Liver (tissue), 9 donors: Measurements from ENCODE around the gene CPLANE2. TPM values are rescaled to one million over a fixed set of nuclear protein-coding genes. Genes with fewer than 3 reads are reported as not detected.

ENCODE experiments used
- DNase-seq: peaks from one replicate; pipeline ENCODE4 v3.0.0-alpha.2; 2017; ENCODE audit warnings: low spot score
- H3K27ac ChIP-seq, 2 donors: one replicate each; pipeline ENCODE4 v1.7.0; 2013; ENCODE audit warnings: inconsistent platforms in 2 of 2, low read length in 2 of 2, control low read depth in 1 of 2, low read depth in 1 of 2, mild to moderate bottlenecking in 1 of 2
- H3K27me3 ChIP-seq, 4 donors: one replicate each; pipeline versions ENCODE4 v1.6.1 to v1.7.0; 2013; ENCODE audit warnings: low read length in 3 of 4, inconsistent platforms in 1 of 4, mild to moderate bottlenecking in 1 of 4, moderate library complexity in 1 of 4; ENCODE audit not compliant: control insufficient read depth in 4 of 4, insufficient read depth in 4 of 4
- H3K36me3 ChIP-seq, 4 donors: one replicate each; pipeline versions ENCODE4 v1.6.1 to v1.7.0; 2013; ENCODE audit warnings: low read length in 3 of 4, mild to moderate bottlenecking in 3 of 4, low read depth in 1 of 4, moderate library complexity in 1 of 4; ENCODE audit not compliant: control insufficient read depth in 4 of 4, insufficient read depth in 3 of 4
- H3K4me1 ChIP-seq, 4 donors: one replicate each; pipeline versions ENCODE4 v1.6.1 to v1.7.0; 2013; ENCODE audit warnings: low read length in 3 of 4, mild to moderate bottlenecking in 3 of 4, moderate library complexity in 1 of 4; ENCODE audit not compliant: control insufficient read depth in 4 of 4, insufficient read depth in 4 of 4
- H3K4me3 ChIP-seq, 3 donors: one replicate each; pipeline versions ENCODE4 v1.6.1 to v1.7.0; 2013; ENCODE audit warnings: low read length in 3 of 3, control low read depth in 1 of 3, low read depth in 1 of 3, mild to moderate bottlenecking in 1 of 3
- H3K9ac ChIP-seq, 2 donors: one replicate each; pipeline ENCODE4 v1.7.0; 2013; ENCODE audit warnings: low read length in 2 of 2, mild to moderate bottlenecking in 2 of 2, moderate library complexity in 2 of 2, control low read depth in 1 of 2, low read depth in 1 of 2
- H3K9me3 ChIP-seq, 4 donors: one replicate each; pipeline versions ENCODE4 v1.6.1 to v1.7.0; 2013; ENCODE audit warnings: low read length in 3 of 4; ENCODE audit not compliant: control insufficient read depth in 4 of 4
- ATF3 ChIP-seq: IDR thresholded peaks from 2 replicates; pipeline ENCODE4 v1.6.1; 2016; ENCODE audit warnings: antibody characterized with exemption
- CTCF ChIP-seq: fragments of 150-350 bp; IDR thresholded peaks from 2 replicates; pipeline ENCODE4 v1.5.1; 2017; ENCODE audit warnings: improper control_type of control experiment, low read depth, low read length; ENCODE audit not compliant: missing input control
- EGR1 ChIP-seq, 2 donors: IDR thresholded peaks; 2 replicates each; pipeline ENCODE4 v1.6.1; 2016 to 2018; ENCODE audit warnings: antibody characterized with exemption in 2 of 2, low read depth in 2 of 2
- FOXA2 ChIP-seq: IDR thresholded peaks from 2 replicates; pipeline ENCODE4 v1.6.1; 2016; ENCODE audit warnings: antibody characterized with exemption
- GABPA ChIP-seq, 2 donors: IDR thresholded peaks in 1 of 2; conservative IDR thresholded peaks in 1 of 2; 2 replicates each; pipeline ENCODE4 v1.6.1; 2016; ENCODE audit warnings: antibody characterized with exemption in 2 of 2, mild to moderate bottlenecking in 1 of 2, moderate library complexity in 1 of 2
- HNF4A ChIP-seq, 2 donors: conservative IDR thresholded peaks; 2 replicates each; pipeline ENCODE4 v1.6.1; 2016; ENCODE audit warnings: antibody characterized with exemption in 2 of 2, mild to moderate bottlenecking in 2 of 2
- JUND ChIP-seq, 2 donors: IDR thresholded peaks; 2 replicates each; pipeline ENCODE4 v1.6.1; 2016; ENCODE audit warnings: antibody characterized with exemption in 2 of 2
- MAX ChIP-seq: IDR thresholded peaks from 2 replicates; pipeline ENCODE4 v1.6.1; 2016; ENCODE audit warnings: antibody characterized with exemption
- NR2F2 ChIP-seq: IDR thresholded peaks from 2 replicates; pipeline ENCODE4 v1.6.1; 2016; ENCODE audit warnings: antibody characterized with exemption
- RAD21 ChIP-seq, 2 donors: IDR thresholded peaks; 2 replicates each; pipeline ENCODE4 v1.6.1; 2016; ENCODE audit warnings: antibody characterized with exemption in 2 of 2, mild to moderate bottlenecking in 2 of 2
- REST ChIP-seq: IDR thresholded peaks from 2 replicates; pipeline ENCODE4 v1.6.1; 2016; ENCODE audit warnings: antibody characterized with exemption, mild to moderate bottlenecking
- TAF1 ChIP-seq: conservative IDR thresholded peaks from 2 replicates; pipeline ENCODE4 v1.6.1; 2016; ENCODE audit warnings: antibody characterized with exemption, mild to moderate bottlenecking
- YY1 ChIP-seq: IDR thresholded peaks from 2 replicates; pipeline ENCODE4 v1.6.1; 2016; ENCODE audit warnings: antibody characterized with exemption, mild to moderate bottlenecking
- ZBTB33 ChIP-seq: IDR thresholded peaks from 2 replicates; pipeline ENCODE4 v1.6.1; 2016; ENCODE audit warnings: antibody characterized with exemption
- WGBS: extraction: QIAGEN DNeasy Blood & Tissue Kit; methylation state at CpG from one replicate; pipeline ENCODE4 v1.1.7; 2013; 5-methylcytosine and 5-hydroxymethylcytosine counted together
- polyA plus RNA-seq, 2 donors: library from polyadenylated mRNA; stranded (reverse) in 1 of 2; unstranded in 1 of 2; fragments of 200-250 nt in 1 of 2; fragments of >200 nt in 1 of 2; fragmentation: Nextera tagmentation in 1 of 2; extraction: Ambion mirVana in 1 of 2; gene quantifications; one replicate each; pipeline versions ENCODE4 v1.2.1 to v1.2.3, GENCODE V29; 2013 to 2015
- total RNA-seq, 2 donors: library from RNA; depleted of rRNA; stranded (reverse); fragments of >200 nt; gene quantifications; one replicate each; pipeline ENCODE4 v1.2.3, GENCODE V29; 2014
- donor health status: healthy.
- donor health status: healthy.
- donor health status: healthy.
- donor health status: healthy.
- donor health status: healthy.

CPLANE2 gene
- total and polyA plus RNA-seq, 4 donors: 0.96 to 2.7 (median 2.5) TPM

GRCh38 chr1:16267690-16268180, 30.8 kb upstream of the CPLANE2 start:
- H3K4me1 ChIP-seq: peaks cover 0 to 4% (median 0%) of the 10 kb centered on the region in 4 donors
- no peak overlapping the region for H3K9ac ChIP-seq
- TF ChIP-seq REST: no peak
- TF ChIP-seq MAX: no peak
- no peak for TF ChIP-seq CTCF
- no peak for TF ChIP-seq FOXA2
- TF ChIP-seq NR2F2: no peak
- TF ChIP-seq HNF4A (conservative IDR thresholded peaks at IDR 0.05): no peak
- TF ChIP-seq RAD21 (IDR thresholded peaks at IDR 0.05): no peak
- no peak for TF ChIP-seq YY1
- TF ChIP-seq ATF3: no peak
- no peak for TF ChIP-seq EGR1 (IDR thresholded peaks at IDR 0.05; ENCODE audit: low read depth in 2 of 2)
- TF ChIP-seq TAF1: no peak
- TF ChIP-seq GABPA (IDR thresholded peaks at IDR 0.05 in 1 of 2, conservative IDR thresholded peaks at IDR 0.05 in 1 of 2): no peak
- TF ChIP-seq ZBTB33: no peak
- no peaks in the 10 kb centered on the region for H3K27me3 ChIP-seq
- H3K4me3 ChIP-seq: no peak overlapping the region
- no peaks in the 10 kb centered on the region for H3K9me3 ChIP-seq
- no peaks in the 10 kb centered on the region for H3K36me3 ChIP-seq
- DNase-seq: no peak
- no peak overlapping the region for H3K27ac ChIP-seq

- no peak overlapping the region for H3K27ac ChIP-seq
- no peak for DNase-seq
- peaks cover 0 to 4% (median 0%) of the 10 kb centered on the region in 4 donors for H3K4me1 ChIP-seq
- H3K36me3 ChIP-seq: no peaks in the 10 kb centered on the region
- 87% methylated on average over 4 of the region's 4 CpGs for WGBS
- H3K9ac ChIP-seq: no peak overlapping the region
- TF ChIP-seq JUND (IDR thresholded peaks at IDR 0.05) (no peak), TAF1 (no peak), NR2F2 (peak; percentile 33)
- no peaks in the 10 kb centered on the region for H3K9me3 ChIP-seq
- no peak overlapping the region for H3K4me3 ChIP-seq
- H3K27me3 ChIP-seq: no peaks in the 10 kb centered on the region
Observed at GRCh38 chr1:16266411-16267118, 29.6 kb upstream of the CPLANE2 start.
